Measurements from ENCODE around the gene ITGA7.

- TF ChIP-seq NFRKB (IDR thresholded peaks at IDR 0.05) (no peak), CTBP1 (IDR thresholded peaks at IDR 0.05; ENCODE audit: borderline replicate concordance) (no peak), ELF4 (IDR thresholded peaks at IDR 0.05) (no peak), TARDBP (IDR thresholded peaks at IDR 0.05) (no peak), BHLHE40 (IDR thresholded peaks at IDR 0.05; ENCODE audit: borderline replicate concordance) (no peak), FOXM1 (IDR thresholded peaks at IDR 0.05; ENCODE audit: borderline replicate concordance) (no peak), PKNOX1 (IDR thresholded peaks at IDR 0.05) (no peak), ZNF384 (IDR thresholded peaks at IDR 0.05) (no peak), SP1 (IDR thresholded peaks at IDR 0.05) (no peak), SUZ12 (IDR thresholded peaks at IDR 0.05) (no peak), L3MBTL2 (conservative IDR thresholded peaks at IDR 0.05) (no peak), FOXK2 (IDR thresholded peaks at IDR 0.05) (no peak), FOXA1 (IDR thresholded peaks at IDR 0.05) (no peak), ARNT (IDR thresholded peaks at IDR 0.05) (no peak)
Observed at GRCh38 chr12:55695349-55695748, 12.4 kb downstream of the ITGA7 start.

Data from HEK293T (cell line).